22Rv1 (cell line): ENCODE data around the gene NID1.
"Not testable (repeated sequence)": the region's sequence is repeated elsewhere in the genome, so short reads cannot be mapped to it uniquely, and the experiment has no call there.

ENCODE experiments used
- H3K27ac ChIP-seq: fragments of 450-650 bp; 2 replicates; pipeline ENCODE4 v1.5.1; 2017
- ZFX ChIP-seq: fragments of 450-650 bp; IDR thresholded peaks from 2 replicates; pipeline ENCODE4 v1.6.1; 2017; ENCODE audit warnings: antibody characterized with exemption, borderline replicate concordance
- TF ChIP-seq, protein P1 (sequence below): fragments of 450-650 bp; IDR thresholded peaks from 2 replicates; pipeline ENCODE4 v1.5.1; 2017; ENCODE audit warnings: mild to moderate bottlenecking

Gene NID1

GRCh38 chr1:236100799-236101198 lies 35.9 kb upstream of the NID1 start:
- H3K27ac ChIP-seq: no peak overlapping the region
- TF ChIP-seq, protein P1, sequence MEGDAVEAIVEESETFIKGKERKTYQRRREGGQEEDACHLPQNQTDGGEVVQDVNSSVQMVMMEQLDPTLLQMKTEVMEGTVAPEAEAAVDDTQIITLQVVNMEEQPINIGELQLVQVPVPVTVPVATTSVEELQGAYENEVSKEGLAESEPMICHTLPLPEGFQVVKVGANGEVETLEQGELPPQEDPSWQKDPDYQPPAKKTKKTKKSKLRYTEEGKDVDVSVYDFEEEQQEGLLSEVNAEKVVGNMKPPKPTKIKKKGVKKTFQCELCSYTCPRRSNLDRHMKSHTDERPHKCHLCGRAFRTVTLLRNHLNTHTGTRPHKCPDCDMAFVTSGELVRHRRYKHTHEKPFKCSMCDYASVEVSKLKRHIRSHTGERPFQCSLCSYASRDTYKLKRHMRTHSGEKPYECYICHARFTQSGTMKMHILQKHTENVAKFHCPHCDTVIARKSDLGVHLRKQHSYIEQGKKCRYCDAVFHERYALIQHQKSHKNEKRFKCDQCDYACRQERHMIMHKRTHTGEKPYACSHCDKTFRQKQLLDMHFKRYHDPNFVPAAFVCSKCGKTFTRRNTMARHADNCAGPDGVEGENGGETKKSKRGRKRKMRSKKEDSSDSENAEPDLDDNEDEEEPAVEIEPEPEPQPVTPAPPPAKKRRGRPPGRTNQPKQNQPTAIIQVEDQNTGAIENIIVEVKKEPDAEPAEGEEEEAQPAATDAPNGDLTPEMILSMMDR: no peak
- no peak for TF ChIP-seq ZFX

DNA sequence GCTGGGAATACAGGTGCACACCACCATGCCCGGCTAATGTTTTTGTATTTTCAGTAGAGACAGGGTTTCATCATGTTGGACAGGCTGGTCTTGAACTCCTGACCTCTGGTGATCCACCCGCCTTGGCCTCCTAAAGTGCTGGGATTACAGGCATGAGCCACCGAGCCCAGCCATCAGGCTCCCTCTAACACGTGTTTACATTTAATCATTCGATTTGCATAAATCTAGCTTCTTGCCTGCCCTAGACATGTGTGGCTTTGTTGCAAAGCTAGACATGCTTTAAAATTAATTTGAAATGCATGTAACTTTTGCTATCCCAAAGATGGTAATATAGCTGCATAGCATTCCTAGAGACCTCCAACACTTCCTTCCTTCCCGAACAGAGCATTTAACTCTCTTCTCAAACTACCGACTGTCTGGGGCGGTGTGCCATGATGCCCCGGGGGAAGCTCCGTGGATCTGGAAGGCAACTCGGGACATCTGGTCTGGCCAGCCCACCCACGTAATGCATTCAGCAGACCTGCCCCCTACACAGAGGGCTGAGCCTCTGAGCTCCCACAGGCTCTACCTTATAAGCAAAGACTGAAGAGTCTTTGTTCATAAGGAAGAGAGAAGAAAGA lies 34.6 kb upstream of the NID1 start:
- TF ChIP-seq, protein P1: no peak
- no peak for TF ChIP-seq ZFX

GRCh38 chr1:236098267-236098666 lies 33.4 kb upstream of the NID1 start:
- no peak overlapping the region for H3K27ac ChIP-seq
- no peak for TF ChIP-seq ZFX
- TF ChIP-seq, protein P1: no peak

More for the DNA sequence above, 34.6 kb upstream of the NID1 start:
- no peak overlapping the region for H3K27ac ChIP-seq

DNA sequence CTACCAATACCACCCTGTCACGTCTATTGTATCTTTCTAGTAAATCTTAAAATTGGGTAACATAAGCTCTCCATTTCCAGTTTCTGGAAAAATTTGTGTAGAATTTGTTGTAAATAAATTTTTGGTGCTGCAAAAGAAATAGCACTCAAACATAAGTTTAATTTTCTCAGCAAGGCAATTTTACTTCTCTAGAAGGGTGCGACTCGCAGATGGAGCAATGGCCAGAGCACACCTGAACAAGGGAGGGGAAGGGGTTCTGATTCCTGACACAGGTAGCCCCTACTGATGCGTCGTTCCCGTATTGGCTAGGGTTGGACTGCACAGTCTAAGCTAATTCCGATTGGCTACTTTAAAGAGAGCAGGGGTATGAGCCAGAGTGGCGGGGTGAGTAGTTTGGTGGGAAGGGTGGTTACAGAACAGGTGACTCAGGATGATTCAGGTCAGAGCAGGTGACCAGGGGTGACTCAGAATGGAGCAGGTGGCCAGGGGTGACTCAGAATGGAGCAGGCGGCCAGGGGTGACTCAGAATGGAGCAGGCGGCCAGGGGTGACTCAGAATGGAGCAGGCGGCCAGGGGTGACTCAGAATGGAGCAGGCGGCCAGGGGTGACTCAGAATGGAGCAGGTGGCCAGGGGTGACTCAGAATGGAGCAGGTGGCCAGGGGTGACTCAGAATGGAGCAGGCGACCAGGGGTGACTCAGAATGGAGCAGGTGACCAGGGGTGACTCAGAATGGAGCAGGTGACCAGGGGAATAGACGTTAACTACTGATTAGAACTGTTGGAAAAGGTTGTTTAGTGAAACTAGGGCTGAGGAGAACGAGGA lies 32.0 kb upstream of the NID1 start:
- not testable (repeated sequence) for H3K27ac ChIP-seq

GRCh38 chr1:236095705-236096520 lies 31.0 kb upstream of the NID1 start:
- no peak overlapping the region for H3K27ac ChIP-seq
- TF ChIP-seq, protein P1: no peak
- TF ChIP-seq ZFX: no peak

DNA sequence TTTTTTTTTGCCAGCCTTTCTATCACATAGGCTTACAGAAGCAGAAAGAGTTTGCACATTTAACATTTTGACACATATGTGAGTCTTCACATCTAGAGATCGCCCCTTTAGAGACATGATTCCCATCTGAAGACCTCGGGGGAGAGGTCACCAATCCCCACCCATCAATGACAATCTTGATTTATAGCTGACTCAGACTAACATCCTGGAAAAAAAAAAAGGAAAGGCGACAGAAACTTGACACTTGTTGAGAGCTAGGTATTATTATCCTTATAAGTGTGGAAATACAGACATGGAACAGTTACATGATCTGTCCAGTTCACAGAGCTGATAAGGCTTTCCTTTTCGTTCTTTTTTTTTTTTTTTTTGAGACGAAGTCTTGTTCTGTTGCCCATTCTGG lies 28.0 kb upstream of the NID1 start:
- no peak overlapping the region for H3K27ac ChIP-seq
- TF ChIP-seq, protein P1: no peak
- no peak for TF ChIP-seq ZFX

- no peak overlapping the region for H3K27ac ChIP-seq
- TF ChIP-seq, protein P1: no peak
Measured at GRCh38 chr1:236091933-236092318, 27.0 kb upstream of the NID1 start.
